IMR-90 (cell line): Measurements from ENCODE around the gene ST8SIA6. TPM values are rescaled to one million over a fixed set of nuclear protein-coding genes. Genes with fewer than 3 reads are reported as not detected.
"Not testable (repeated sequence)": the region's sequence is repeated elsewhere in the genome, so short reads cannot be mapped to it uniquely, and the experiment has no call there.

ENCODE experiments used
- ATAC-seq: fragments of 200-7000 bp; cut with Tn5 transposase; 2 replicates; pipeline ENCODE4 v1.9.1; 2020; ENCODE audit warnings: low read depth, mild to moderate bottlenecking, moderate library complexity
- BruUV-seq: library from RNA; stranded (reverse); fragments of 400-500 nt; replicated peaks from 2 replicates; lab custom pipeline; 2021; lab: Mats Ljungman, UMichigan
- CTCF ChIA-PET: fragments of 300-600 bp; formaldehyde crosslinking; extraction: SDS; loops from one replicate; lab custom pipeline; 2021; ENCODE audit warnings: antibody characterized with exemption; lab: Yijun Ruan, JAX
- POLR2A ChIA-PET: fragments of 300-600 bp; sonication (Branson Sonifier 250); formaldehyde crosslinking; loops from one replicate; lab custom pipeline; 2022; ENCODE audit warnings: antibody characterized with exemption; ENCODE audit not compliant: unreplicated experiment; lab: Charles Lee
- DNase-seq: peaks from one replicate; pipeline ENCODE4 v3.0.0; 2013
- H2AFZ ChIP-seq: replicated peaks from 2 replicates; pipeline ENCODE3; 2013; ENCODE audit warnings: low read length, mild to moderate bottlenecking; ENCODE audit not compliant: poor library complexity
- H2AK5ac ChIP-seq: 2 replicates; pipeline ENCODE4 v1.6.1; 2013; ENCODE audit warnings: low read depth, low read length, inconsistent platforms
- H2AK9ac ChIP-seq: replicated peaks from 2 replicates; pipeline ENCODE3; 2013; ENCODE audit warnings: mild to moderate bottlenecking, low read depth, low read length, moderate library complexity; ENCODE audit not compliant: poor library complexity
- H2BK120ac ChIP-seq: 2 replicates; pipeline ENCODE4 v1.6.1; 2013; ENCODE audit warnings: low read depth, low read length, inconsistent platforms
- H2BK15ac ChIP-seq: 3 replicates; pipeline ENCODE4 v1.6.1; 2013; ENCODE audit warnings: low read depth, low read length, inconsistent platforms
- H2BK20ac ChIP-seq: 2 replicates; pipeline ENCODE4 v1.6.1; 2013; ENCODE audit warnings: low read depth, mild to moderate bottlenecking, inconsistent platforms, low read length, moderate library complexity
- H2BK5ac ChIP-seq: 2 replicates; pipeline ENCODE4 v1.6.1; 2013; ENCODE audit warnings: mild to moderate bottlenecking, low read depth, low read length, inconsistent platforms; ENCODE audit not compliant: poor library complexity, severe bottlenecking
- H3K14ac ChIP-seq: replicated peaks from 2 replicates; pipeline ENCODE4 v1.6.1; 2013; ENCODE audit warnings: low read depth, low read length, inconsistent platforms
- H3K18ac ChIP-seq: 2 replicates; pipeline ENCODE4 v1.6.1; 2013; ENCODE audit warnings: low read depth, low read length, control low read depth
- H3K23ac ChIP-seq: 2 replicates; pipeline ENCODE4 v1.6.1; 2013; ENCODE audit warnings: low read depth, low read length, inconsistent platforms
- H3K27ac ChIP-seq: 2 replicates; pipeline ENCODE4 v1.5.1; 2013; ENCODE audit warnings: mild to moderate bottlenecking, control low read depth, low read length; ENCODE audit not compliant: insufficient read depth
- H3K27me3 ChIP-seq: 2 replicates; pipeline ENCODE4 v1.6.1; 2013; ENCODE audit warnings: low read length; ENCODE audit not compliant: control insufficient read depth, insufficient read depth
- H3K36me3 ChIP-seq: 2 replicates; pipeline ENCODE4 v1.6.1; 2013; ENCODE audit warnings: low read length, mixed read lengths; ENCODE audit not compliant: control insufficient read depth, insufficient read depth
- H3K4ac ChIP-seq: 2 replicates; pipeline ENCODE4 v1.6.1; 2013; ENCODE audit warnings: low read depth, low read length, inconsistent platforms
- H3K4me1 ChIP-seq: 2 replicates; pipeline ENCODE4 v1.6.1; 2013; ENCODE audit warnings: low read length, mixed read lengths; ENCODE audit not compliant: control insufficient read depth, insufficient read depth
- H3K4me2 ChIP-seq: 2 replicates; pipeline ENCODE4 v1.6.1; 2013; ENCODE audit warnings: low read depth, mild to moderate bottlenecking, control low read depth, low read length, moderate library complexity
- H3K4me3 ChIP-seq: 2 replicates; pipeline ENCODE4 v1.5.1; 2013; ENCODE audit warnings: low read depth, mild to moderate bottlenecking, control low read depth, low read length, moderate library complexity; ENCODE audit not compliant: insufficient read depth
- H3K56ac ChIP-seq: 2 replicates; pipeline ENCODE4 v1.6.1; 2013; ENCODE audit warnings: low read length, inconsistent platforms; ENCODE audit not compliant: insufficient read depth; ENCODE audit errors: extremely low read depth
- H3K79me1 ChIP-seq, 2 experiments: 2 replicates each; pipeline ENCODE4 v1.6.1; 2013; ENCODE audit warnings: low read length in 2 of 2, inconsistent platforms in 1 of 2, low read depth in 1 of 2
- H3K9ac ChIP-seq: 2 replicates; pipeline ENCODE4 v1.6.1; 2013; ENCODE audit warnings: low read depth, low read length, control low read depth
- H3K9me1 ChIP-seq: 2 replicates; pipeline ENCODE4 v1.6.1; 2013; ENCODE audit warnings: low read length, inconsistent platforms; ENCODE audit not compliant: insufficient read depth
- H3K9me3 ChIP-seq: 2 replicates; pipeline ENCODE4 v1.6.1; 2013; ENCODE audit warnings: low read length; ENCODE audit not compliant: control insufficient read depth, insufficient read depth
- H4K20me1 ChIP-seq: 2 replicates; pipeline ENCODE4 v1.6.1; 2013; ENCODE audit warnings: low read length, inconsistent platforms; ENCODE audit not compliant: insufficient read depth
- H4K5ac ChIP-seq: 2 replicates; pipeline ENCODE4 v1.6.1; 2013; ENCODE audit warnings: mild to moderate bottlenecking, low read depth, low read length, control low read depth
- H4K8ac ChIP-seq, 2 experiments: 2 replicates each; pipeline ENCODE4 v1.6.1; 2013; ENCODE audit warnings: low read depth in 2 of 2, low read length in 2 of 2, control low read depth in 1 of 2, inconsistent platforms in 1 of 2
- H4K91ac ChIP-seq: 2 replicates; pipeline ENCODE4 v1.6.1; 2013; ENCODE audit warnings: low read depth, low read length, inconsistent platforms; ENCODE audit not compliant: insufficient read depth
- WGBS, 2 experiments: methylation state at CpG; one replicate each; pipeline versions ENCODE4 v1.1.5 to v1.1.7; 2013; ENCODE audit warnings: missing lambda C conversion rate in 2 of 2; ENCODE audit not compliant: insufficient read length in 1 of 2; ENCODE audit errors: extremely low coverage in 2 of 2; 5-methylcytosine and 5-hydroxymethylcytosine counted together
- dilution Hi-C: fragments of 300-500 bp; cut with HindIII; formaldehyde crosslinking; loops from one replicate; pipeline ENCODE4 v1.14.3; 2018; ENCODE audit warnings: low sequenced_read_pairs; ENCODE audit not compliant: unreplicated experiment
- in situ Hi-C: fragments of 300-500 bp; cut with MboI; formaldehyde crosslinking; loops from 3 replicates; pipeline ENCODE4 v1.14.3; 2019; ENCODE audit warnings: low sequenced_read_pairs, inconsistent platforms, mixed read lengths
- intact Hi-C: fragments of 100-400 bp; cut with micrococcal nuclease; formaldehyde crosslinking; loops from 2 replicates; pipeline ENCODE4 v1.10.0; 2022
- polyA plus RNA-seq, 3 experiments: library from polyadenylated mRNA; depleted of rRNA; stranded (reverse); fragments of >200 nt; gene quantifications; 2 replicates each; pipeline ENCODE4 v1.2.3, GENCODE V29; 2012; ENCODE audit warnings: low replicate concordance in 1 of 3
- total RNA-seq: library from RNA; depleted of rRNA; stranded (reverse); fragments of >200 nt; gene quantifications from 2 replicates; pipeline ENCODE4 v1.2.3, GENCODE V29; 2012

Gene ST8SIA6
- total and polyA plus RNA-seq, 2 of the 4 experiments (the other 2 are of a cell fraction) = 0.10 to 0.18 TPM

DNA sequence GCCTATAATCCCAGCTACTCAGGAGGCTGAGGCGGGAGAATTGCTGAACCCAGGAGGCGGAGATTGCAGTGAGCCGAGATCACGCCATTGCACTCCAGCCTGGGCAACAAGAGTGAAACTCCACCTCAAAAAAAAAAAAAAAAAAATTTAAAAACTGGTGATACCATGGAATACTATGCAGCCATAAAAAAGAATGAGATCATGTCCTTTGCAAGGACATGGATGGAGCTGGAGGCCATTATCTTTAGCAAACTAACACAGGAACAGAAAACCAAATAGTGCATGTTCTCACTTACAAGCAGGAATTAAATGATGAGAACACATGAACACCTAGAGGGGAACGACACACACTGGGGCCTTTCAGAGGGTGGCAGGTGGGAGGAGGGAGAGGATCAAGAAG, 44.6 kb upstream of the ST8SIA6 start:
- dilution Hi-C loops, in situ Hi-C loops, POLR2A ChIA-PET: not testable (repeated sequence)

More for the DNA sequence above, 44.6 kb upstream of the ST8SIA6 start:
- H3K27me3 ChIP-seq, H2BK15ac ChIP-seq, H3K23ac ChIP-seq, H2AK5ac ChIP-seq, H3K9ac ChIP-seq, H3K9me1 ChIP-seq, H2AK9ac ChIP-seq, H3K4me3 ChIP-seq, intact Hi-C loops, CTCF ChIA-PET, H4K91ac ChIP-seq, DNase-seq, H3K4ac ChIP-seq, H4K8ac ChIP-seq, H2BK20ac ChIP-seq, H3K9me3 ChIP-seq, H3K27ac ChIP-seq, H3K79me1 ChIP-seq, H2BK120ac ChIP-seq, H2BK5ac ChIP-seq, H2AFZ ChIP-seq, ATAC-seq, BruUV-seq, H3K18ac ChIP-seq, H4K5ac ChIP-seq, H3K14ac ChIP-seq, H3K4me1 ChIP-seq, H3K56ac ChIP-seq, H3K4me2 ChIP-seq, H3K36me3 ChIP-seq, H4K20me1 ChIP-seq: not testable (repeated sequence)
- WGBS, 2 experiments = no CpG with 5 or more reads among the region's 5 CpGs
